ENCODE measurements around the gene ATP8B3.

- TF ChIP-seq CTCF (IDR thresholded peaks at IDR 0.05 in 4 of 5, conservative IDR thresholded peaks at IDR 0.05 in 1 of 5): no peak
- no peak for TF ChIP-seq POLR2A (IDR thresholded peaks at IDR 0.05)
These were observed 45.9 kb downstream of the ATP8B3 start for GRCh38 chr19:1765904-1766799.
